Caco-2 (cell line): ENCODE measurements around the gene PNPLA1. TPM values are rescaled to one million over a fixed set of nuclear protein-coding genes. Genes with fewer than 3 reads are reported as not detected.

Experiments
- BruUV-seq: library from RNA; stranded (reverse); fragments of 400-500 nt; replicated peaks from 2 replicates; lab custom pipeline; 2021; lab: Mats Ljungman, UMichigan
- CTCF ChIA-PET: fragments of 300-600 bp; sonication (Branson Sonifier 250); formaldehyde crosslinking; loops from one replicate; lab custom pipeline; 2022; ENCODE audit warnings: antibody characterized with exemption; lab: Charles Lee
- POLR2A ChIA-PET: fragments of 300-600 bp; sonication (Branson Sonifier 250); formaldehyde crosslinking; loops from one replicate; lab custom pipeline; 2022; ENCODE audit warnings: antibody characterized with exemption; lab: Charles Lee
- DNase-seq, 2 experiments: peaks; one replicate each; pipeline versions ENCODE4 v3.0.0 to v3.0.0-alpha.2; 2020 to 2022
- H3K27me3 ChIP-seq: replicated peaks from 2 replicates; pipeline ENCODE4 v1.6.0; 2011; ENCODE audit warnings: low read length; ENCODE audit not compliant: control insufficient read depth, insufficient read depth
- H3K36me3 ChIP-seq: 2 replicates; pipeline ENCODE4 v1.5.1; 2011; ENCODE audit warnings: low read length; ENCODE audit not compliant: control insufficient read depth, insufficient read depth
- H3K4me1 ChIP-seq: fragments of 250-450 bp; sonication (Bioruptor Pico); 2 replicates; pipeline ENCODE4 v1.5.1; 2020; ENCODE audit warnings: mild to moderate bottlenecking
- H3K4me3 ChIP-seq: 2 replicates; pipeline ENCODE4 v1.5.1; 2011; ENCODE audit warnings: low read depth, mild to moderate bottlenecking, control low read depth, low read length
- H3K9me3 ChIP-seq: fragments of 250-450 bp; sonication (Bioruptor Pico); 2 replicates; pipeline ENCODE4 v1.5.1; 2020; ENCODE audit warnings: mild to moderate bottlenecking, moderate library complexity
- H3K27ac Mint-ChIP-seq: one replicate; pipeline ENCODE4 v1.8.0; 2022; ENCODE audit warnings: mixed read lengths; ENCODE audit not compliant: unreplicated experiment
- H3K27me3 Mint-ChIP-seq: one replicate; pipeline ENCODE4 v1.8.0; 2022; ENCODE audit warnings: mixed read lengths; ENCODE audit not compliant: insufficient read depth, unreplicated experiment
- H3K36me3 Mint-ChIP-seq: one replicate; pipeline ENCODE4 v1.8.0; 2022; ENCODE audit warnings: mild to moderate bottlenecking, mixed read lengths; ENCODE audit not compliant: insufficient read depth, unreplicated experiment
- H3K4me1 Mint-ChIP-seq: one replicate; pipeline ENCODE4 v1.8.0; 2022; ENCODE audit warnings: low read depth, mixed read lengths; ENCODE audit not compliant: unreplicated experiment
- H3K4me3 Mint-ChIP-seq: one replicate; pipeline ENCODE4 v1.8.0; 2022; ENCODE audit warnings: mild to moderate bottlenecking, moderate library complexity, mixed read lengths; ENCODE audit not compliant: unreplicated experiment
- H3K9me3 Mint-ChIP-seq: one replicate; pipeline ENCODE4 v1.8.0; 2022; ENCODE audit warnings: mixed read lengths; ENCODE audit not compliant: unreplicated experiment
- CTCF ChIP-seq, 2 experiments: fragments of 200-600 bp in 1 of 2; IDR thresholded peaks; 1 replicate in 1 of 2; 2 replicates in 1 of 2; pipeline versions ENCODE4 v1.5.1 to v1.8.0; 2011 to 2022; ENCODE audit warnings: antibody characterized with exemption in 1 of 2, control low read depth in 1 of 2, inconsistent platforms in 1 of 2, low read depth in 1 of 2, low read length in 1 of 2, mild to moderate bottlenecking in 1 of 2, moderate library complexity in 1 of 2; ENCODE audit not compliant: insufficient read depth in 1 of 2, severe bottlenecking in 1 of 2, unreplicated experiment in 1 of 2
- intact Hi-C: fragments of 100-400 bp; cut with micrococcal nuclease; formaldehyde crosslinking; loops from one replicate; pipeline ENCODE4 v1.10.0; 2022; ENCODE audit not compliant: unreplicated experiment
- total RNA-seq: library from RNA; stranded (reverse); gene quantifications from 2 replicates; pipeline ENCODE4 v1.2.3, GENCODE V29; 2022

PNPLA1 gene
- total RNA-seq, 1 experiment from 2014 or later, result 0.25 TPM

GRCh38 chr6:36326356-36326995 lies 56.6 kb downstream of the PNPLA1 start:
- Mint-ChIP-seq H3K27me3 (no peaks in the 10 kb centered on the region), H3K36me3 (no peaks in the 10 kb centered on the region), H3K4me3 (no peak overlapping the region), H3K9me3 (no peaks in the 10 kb centered on the region), H3K27ac (no peak overlapping the region), H3K4me1 (no peaks in the 10 kb centered on the region)
- no peak for TF ChIP-seq CTCF (IDR thresholded peaks at IDR 0.05; ENCODE audit: insufficient read depth in 1 of 2, low read depth in 1 of 2, low read length in 1 of 2, severe bottlenecking in 1 of 2, unreplicated experiment in 1 of 2)
- CTCF ChIA-PET, result interaction anchor here (1.0 kb wide), 1 partner anchor 195 kb away, joined by 3 read pairs; no protein-coding TSS in a partner anchor
- H3K27me3 ChIP-seq, result no peaks in the 10 kb centered on the region
- H3K4me3 ChIP-seq, result no peak overlapping the region
- no peaks in the 10 kb centered on the region for H3K36me3 ChIP-seq
- no TSS peak for BruUV-seq
- DNase-seq, result no peak
- no peaks in the 10 kb centered on the region for H3K9me3 ChIP-seq
- POLR2A ChIA-PET, result no interaction called here
- no peaks in the 10 kb centered on the region for H3K4me1 ChIP-seq
- intact Hi-C loops, result no loop called here

GRCh38 chr6:36327226-36327918 lies 57.5 kb downstream of the PNPLA1 start:
- no peak overlapping the region for H3K4me3 Mint-ChIP-seq
- ChIA-PET CTCF (interaction anchor here (0.6 kb wide), 1 partner anchor 155 kb away, joined by 3 read pairs; no protein-coding TSS in a partner anchor), POLR2A (no interaction called here)
- intact Hi-C loops, result no loop called here
- Histone ChIP-seq H3K27me3 (no peaks in the 10 kb centered on the region), H3K4me3 (no peak overlapping the region), H3K4me1 (no peaks in the 10 kb centered on the region), H3K9me3 (no peaks in the 10 kb centered on the region), H3K36me3 (no peaks in the 10 kb centered on the region)
- H3K9me3 Mint-ChIP-seq, result no peaks in the 10 kb centered on the region
- no peaks in the 10 kb centered on the region for H3K4me1 Mint-ChIP-seq
- no peaks in the 10 kb centered on the region for H3K36me3 Mint-ChIP-seq
- no peak for DNase-seq
- no TSS peak for BruUV-seq
- H3K27me3 Mint-ChIP-seq, result no peaks in the 10 kb centered on the region
- no peak overlapping the region for H3K27ac Mint-ChIP-seq
- TF ChIP-seq CTCF (IDR thresholded peaks at IDR 0.05; ENCODE audit: insufficient read depth in 1 of 2, low read depth in 1 of 2, low read length in 1 of 2, severe bottlenecking in 1 of 2, unreplicated experiment in 1 of 2), result no peak

GRCh38 chr6:36327919-36328236 lies 58.0 kb downstream of the PNPLA1 start:
- no peaks in the 10 kb centered on the region for H3K36me3 Mint-ChIP-seq
- Histone ChIP-seq H3K4me3 (no peak overlapping the region), H3K9me3 (no peaks in the 10 kb centered on the region), H3K36me3 (no peaks in the 10 kb centered on the region), H3K4me1 (no peaks in the 10 kb centered on the region), H3K27me3 (no peaks in the 10 kb centered on the region)
- CTCF ChIA-PET, result interaction anchor here (0.6 kb wide), 1 partner anchor 156 kb away, joined by 3 read pairs; no protein-coding TSS in a partner anchor
- no peak for DNase-seq
- H3K27me3 Mint-ChIP-seq, result no peaks in the 10 kb centered on the region
- H3K4me1 Mint-ChIP-seq, result peaks cover 2% of the 10 kb centered on the region
- no peak for TF ChIP-seq CTCF (IDR thresholded peaks at IDR 0.05; ENCODE audit: insufficient read depth in 1 of 2, low read depth in 1 of 2, low read length in 1 of 2, severe bottlenecking in 1 of 2, unreplicated experiment in 1 of 2)
- POLR2A ChIA-PET, result no interaction called here
- intact Hi-C loops, result no loop called here
- no TSS peak for BruUV-seq
- no peak overlapping the region for H3K27ac Mint-ChIP-seq
- no peak overlapping the region for H3K4me3 Mint-ChIP-seq
- no peaks in the 10 kb centered on the region for H3K9me3 Mint-ChIP-seq
